Effector CD4-positive, alpha-beta T cell (primary cell): ENCODE measurements around the gene OSBPL5.
"Not testable (repeated sequence)": the region's sequence is repeated elsewhere in the genome, so short reads cannot be mapped to it uniquely, and the experiment has no call there.

ENCODE experiments used
- DNase-seq: peaks from one replicate; pipeline ENCODE4 v3.0.0-alpha.2; 2020

The OSBPL5 gene

GRCh38 chr11:3121416-3121815 is 43.7 kb downstream of the OSBPL5 start:
- DNase-seq = no peak

- no peak for DNase-seq
Measured at GRCh38 chr11:3120071-3120792, 44.9 kb downstream of the OSBPL5 start.

GRCh38 chr11:3119141-3119821 is 45.8 kb downstream of the OSBPL5 start:
- no peak for DNase-seq

- no peak for DNase-seq
Measured at GRCh38 chr11:3115321-3115720, 49.8 kb downstream of the OSBPL5 start.

- DNase-seq = not testable (repeated sequence)
Measured at GRCh38 chr11:3113661-3114060, 51.4 kb downstream of the OSBPL5 start.

- no peak for DNase-seq
Measured at GRCh38 chr11:3111919-3112690, 53.0 kb downstream of the OSBPL5 start.

- no peak for DNase-seq
Measured at GRCh38 chr11:3111466-3111865, 53.6 kb downstream of the OSBPL5 start.

- DNase-seq = no peak
Measured at GRCh38 chr11:3109921-3110706, 55.0 kb downstream of the OSBPL5 start.

- no peak for DNase-seq
Measured at GRCh38 chr11:3109434-3109833, 55.7 kb downstream of the OSBPL5 start.

- no peak for DNase-seq
Measured at GRCh38 chr11:3108183-3108721, 56.9 kb downstream of the OSBPL5 start.

GRCh38 chr11:3107608-3108182 is 57.4 kb downstream of the OSBPL5 start:
- no peak for DNase-seq

GRCh38 chr11:3106736-3107524 is 58.2 kb downstream of the OSBPL5 start:
- DNase-seq = no peak

- DNase-seq = no peak
Measured at GRCh38 chr11:3105791-3106735, 59.0 kb downstream of the OSBPL5 start.

GRCh38 chr11:3104961-3105790 is 59.9 kb downstream of the OSBPL5 start:
- no peak for DNase-seq

- no peak for DNase-seq
Measured at GRCh38 chr11:3104051-3104714, 60.9 kb downstream of the OSBPL5 start.

- DNase-seq = no peak
Measured at GRCh38 chr11:3103076-3103475, 62.0 kb downstream of the OSBPL5 start.

GRCh38 chr11:3102641-3102921 is 62.5 kb downstream of the OSBPL5 start:
- DNase-seq = no peak

GRCh38 chr11:3101921-3102640 is 63.0 kb downstream of the OSBPL5 start:
- no peak for DNase-seq
